ENCODE results near the gene FBXL7.

Gene FBXL7

DNA sequence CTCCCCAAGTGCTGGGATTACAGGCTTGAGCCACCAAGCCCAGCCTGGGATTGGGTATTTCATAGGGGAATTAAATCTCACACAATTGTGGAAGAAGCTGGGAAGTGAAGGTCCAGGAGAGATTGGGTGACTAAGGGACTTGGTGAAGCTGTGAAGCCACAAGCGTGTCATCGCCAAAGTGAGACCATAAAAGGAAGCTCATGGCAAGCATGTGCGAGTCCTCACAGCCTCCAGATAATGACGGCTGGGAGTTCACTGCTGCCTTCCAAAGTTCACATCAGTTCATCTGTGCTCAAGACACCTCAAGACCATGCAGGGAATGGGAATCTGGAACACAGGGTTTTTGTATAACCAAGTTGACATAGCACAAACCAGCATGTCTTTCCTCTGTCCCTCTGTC, 469.0 kb downstream of the FBXL7 start:
- no peaks in the 10 kb centered on the region for H3K79me2 ChIP-seq (ENCODE audit: insufficient read depth, low read length)
- H3K27me3 ChIP-seq (ENCODE audit: insufficient read depth, low read length, poor library complexity, severe bottlenecking): no peaks in the 10 kb centered on the region
- H3F3A ChIP-seq (ENCODE audit: low read depth): no peaks in the 10 kb centered on the region
- no peak overlapping the region for H3K4me3 ChIP-seq (ENCODE audit: low read length, poor library complexity, severe bottlenecking)
- H2AFZ ChIP-seq (ENCODE audit: low read length): no peak overlapping the region
- TF ChIP-seq, protein P1, sequence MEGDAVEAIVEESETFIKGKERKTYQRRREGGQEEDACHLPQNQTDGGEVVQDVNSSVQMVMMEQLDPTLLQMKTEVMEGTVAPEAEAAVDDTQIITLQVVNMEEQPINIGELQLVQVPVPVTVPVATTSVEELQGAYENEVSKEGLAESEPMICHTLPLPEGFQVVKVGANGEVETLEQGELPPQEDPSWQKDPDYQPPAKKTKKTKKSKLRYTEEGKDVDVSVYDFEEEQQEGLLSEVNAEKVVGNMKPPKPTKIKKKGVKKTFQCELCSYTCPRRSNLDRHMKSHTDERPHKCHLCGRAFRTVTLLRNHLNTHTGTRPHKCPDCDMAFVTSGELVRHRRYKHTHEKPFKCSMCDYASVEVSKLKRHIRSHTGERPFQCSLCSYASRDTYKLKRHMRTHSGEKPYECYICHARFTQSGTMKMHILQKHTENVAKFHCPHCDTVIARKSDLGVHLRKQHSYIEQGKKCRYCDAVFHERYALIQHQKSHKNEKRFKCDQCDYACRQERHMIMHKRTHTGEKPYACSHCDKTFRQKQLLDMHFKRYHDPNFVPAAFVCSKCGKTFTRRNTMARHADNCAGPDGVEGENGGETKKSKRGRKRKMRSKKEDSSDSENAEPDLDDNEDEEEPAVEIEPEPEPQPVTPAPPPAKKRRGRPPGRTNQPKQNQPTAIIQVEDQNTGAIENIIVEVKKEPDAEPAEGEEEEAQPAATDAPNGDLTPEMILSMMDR (conservative IDR thresholded peaks at IDR 0.05; ENCODE audit: low read length): no peak
- TF ChIP-seq EZH2phosphoT487 (IDR thresholded peaks at IDR 0.05; ENCODE audit: borderline replicate concordance): no peak
- no peak overlapping the region for H3K9ac ChIP-seq (ENCODE audit: low read depth, low read length, poor library complexity, severe bottlenecking)
- H3K9me3 ChIP-seq (ENCODE audit: insufficient read depth, low read depth, low read length): 0 out of 2 replicates have a peak, but pooled peaks cover 3% of the 10 kb centered on the region
- H3K36me3 ChIP-seq (ENCODE audit: insufficient read depth, low read length): no peaks in the 10 kb centered on the region
- H3K9me2 ChIP-seq (replicated peaks; ENCODE audit: low read depth, low read length): no peaks in the 10 kb centered on the region
- no peaks in the 10 kb centered on the region for H3K4me1 ChIP-seq (ENCODE audit: insufficient read depth, low read length, poor library complexity, severe bottlenecking)
- H4K20me1 ChIP-seq (ENCODE audit: insufficient read depth, low read length, poor library complexity, severe bottlenecking): no peaks in the 10 kb centered on the region
- H3K4me2 ChIP-seq (ENCODE audit: low read depth, low read length, poor library complexity, severe bottlenecking): no peak overlapping the region

DNA sequence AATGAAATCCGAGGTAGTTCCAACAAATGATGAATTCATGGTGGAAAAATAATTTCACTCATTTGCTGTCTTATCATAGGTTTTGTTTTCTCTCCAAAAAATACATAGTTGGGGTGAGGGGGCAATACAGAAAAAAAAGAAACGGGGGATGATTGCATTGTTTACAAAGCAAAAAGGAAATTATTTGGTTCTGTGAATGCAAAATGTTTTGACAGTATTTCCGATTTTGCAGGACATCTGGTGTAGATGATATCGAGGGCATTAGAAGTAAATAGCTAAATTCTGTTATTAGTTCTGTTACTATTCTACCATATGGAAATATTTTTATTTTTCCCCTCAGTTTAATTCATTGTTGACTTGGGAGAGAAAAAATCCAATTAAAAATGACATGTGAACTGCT, 477.9 kb downstream of the FBXL7 start:
- Histone ChIP-seq H4K20me1 (ENCODE audit: insufficient read depth, low read length, poor library complexity, severe bottlenecking) (no peaks in the 10 kb centered on the region), H3K9me3 (ENCODE audit: insufficient read depth, low read depth, low read length) (no peaks in the 10 kb centered on the region), H3K79me2 (ENCODE audit: insufficient read depth, low read length) (no peaks in the 10 kb centered on the region), H3K4me2 (ENCODE audit: low read depth, low read length, poor library complexity, severe bottlenecking) (no peak overlapping the region), H3K9me2 (replicated peaks; ENCODE audit: low read depth, low read length) (no peaks in the 10 kb centered on the region), H3F3A (ENCODE audit: low read depth) (no peaks in the 10 kb centered on the region), H3K4me3 (ENCODE audit: low read length, poor library complexity, severe bottlenecking) (no peak overlapping the region), H3K36me3 (ENCODE audit: insufficient read depth, low read length) (no peaks in the 10 kb centered on the region), H3K9ac (ENCODE audit: low read depth, low read length, poor library complexity, severe bottlenecking) (no peak overlapping the region), H3K27me3 (ENCODE audit: insufficient read depth, low read length, poor library complexity, severe bottlenecking) (no peaks in the 10 kb centered on the region), H3K4me1 (ENCODE audit: insufficient read depth, low read length, poor library complexity, severe bottlenecking) (no peaks in the 10 kb centered on the region), H2AFZ (ENCODE audit: low read length) (no peak overlapping the region)
- TF ChIP-seq, protein P1 (conservative IDR thresholded peaks at IDR 0.05; ENCODE audit: low read length): no peak
- TF ChIP-seq EZH2phosphoT487 (IDR thresholded peaks at IDR 0.05; ENCODE audit: borderline replicate concordance): no peak

DNA sequence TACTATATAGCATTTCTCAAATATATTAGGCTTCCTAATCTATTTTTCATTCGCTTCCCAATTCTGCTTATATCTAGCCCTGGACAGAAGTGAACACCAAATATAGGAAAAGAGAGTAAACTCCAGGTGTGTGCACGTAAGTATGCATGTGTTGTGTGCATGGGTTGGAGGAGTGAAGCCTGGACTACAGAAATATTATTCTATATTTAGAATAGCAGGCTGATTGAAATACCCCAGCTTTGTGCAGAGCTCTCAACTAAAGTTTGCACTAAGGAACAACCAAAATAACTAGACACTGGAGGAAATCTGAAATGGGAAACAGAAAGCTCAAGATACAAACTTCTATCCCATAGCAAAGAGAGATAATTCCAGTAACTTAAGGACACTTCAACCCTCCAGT, 480.9 kb downstream of the FBXL7 start:
- Histone ChIP-seq H3K9me3 (ENCODE audit: insufficient read depth, low read depth, low read length) (no peaks in the 10 kb centered on the region), H2AFZ (ENCODE audit: low read length) (no peak overlapping the region), H3K4me3 (ENCODE audit: low read length, poor library complexity, severe bottlenecking) (no peak overlapping the region), H4K20me1 (ENCODE audit: insufficient read depth, low read length, poor library complexity, severe bottlenecking) (no peaks in the 10 kb centered on the region), H3F3A (ENCODE audit: low read depth) (no peaks in the 10 kb centered on the region), H3K79me2 (ENCODE audit: insufficient read depth, low read length) (no peaks in the 10 kb centered on the region), H3K4me2 (ENCODE audit: low read depth, low read length, poor library complexity, severe bottlenecking) (no peak overlapping the region), H3K27me3 (ENCODE audit: insufficient read depth, low read length, poor library complexity, severe bottlenecking) (no peaks in the 10 kb centered on the region), H3K9ac (ENCODE audit: low read depth, low read length, poor library complexity, severe bottlenecking) (no peak overlapping the region), H3K4me1 (ENCODE audit: insufficient read depth, low read length, poor library complexity, severe bottlenecking) (no peaks in the 10 kb centered on the region), H3K9me2 (replicated peaks; ENCODE audit: low read depth, low read length) (no peaks in the 10 kb centered on the region), H3K36me3 (ENCODE audit: insufficient read depth, low read length) (no peaks in the 10 kb centered on the region)
- no peak for TF ChIP-seq EZH2phosphoT487 (IDR thresholded peaks at IDR 0.05; ENCODE audit: borderline replicate concordance)
- TF ChIP-seq, protein P1 (conservative IDR thresholded peaks at IDR 0.05; ENCODE audit: low read length): no peak
